HTR-8/SVneo (cell line): ENCODE measurements around the gene NEB.
A peak's percentile ranks its signal among the peaks of the same experiment; 100 is the strongest.
"Not testable (repeated sequence)": the region's sequence is repeated elsewhere in the genome, so short reads cannot be mapped to it uniquely, and the experiment has no call there.

Experiments used
- DNase-seq: peaks from one replicate; pipeline ENCODE4 v3.0.0; 2011; ENCODE audit warnings: low spot score, mixed read lengths; ENCODE audit not compliant: insufficient read length
- FAIRE-seq: peaks from 2 replicates; lab custom pipeline; 2011; peaks lifted over from hg19 to GRCh38; lab: Jason Lieb, UNC

The NEB gene

DNA sequence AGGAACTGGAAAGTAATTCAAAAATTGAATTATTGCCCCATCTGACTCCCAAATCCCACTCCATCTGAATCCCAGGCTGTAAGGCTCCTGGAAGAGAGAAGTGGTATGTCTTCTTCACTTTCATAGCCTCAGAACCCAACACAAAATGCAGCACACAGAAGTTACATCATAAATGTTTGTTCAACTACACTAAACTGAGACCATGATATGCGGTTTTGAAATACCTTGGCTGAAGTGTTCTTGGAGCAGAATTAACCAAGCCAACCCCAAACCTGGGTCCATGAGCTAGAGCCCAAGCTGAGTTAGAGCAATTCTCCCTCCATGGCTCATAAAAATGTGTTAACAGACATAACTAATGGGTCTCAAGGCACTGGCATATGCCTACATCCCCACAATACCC is 23.3 kb downstream of the NEB start:
- FAIRE-seq = no peak
- no peak for DNase-seq

DNA sequence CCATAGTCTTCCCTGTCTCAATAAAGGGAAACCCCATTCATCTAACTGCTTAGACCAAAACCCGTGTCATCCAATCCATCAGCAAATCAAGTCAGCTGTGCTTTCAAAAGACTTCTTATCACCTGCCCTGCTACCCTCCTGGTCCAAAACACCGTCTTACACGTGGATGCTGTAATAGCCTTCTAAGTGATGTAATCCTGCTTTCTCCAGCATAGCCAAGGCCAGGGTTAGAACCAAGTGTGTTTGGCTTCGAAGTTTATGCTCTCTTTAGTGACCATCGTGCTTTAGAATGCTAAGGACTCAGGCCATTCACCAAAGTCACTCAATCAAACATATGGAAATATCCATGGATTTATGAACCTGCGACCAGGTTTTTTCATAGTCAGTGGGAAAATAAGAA is 25.5 kb downstream of the NEB start:
- FAIRE-seq (no peak), DNase-seq (no peak)

DNA sequence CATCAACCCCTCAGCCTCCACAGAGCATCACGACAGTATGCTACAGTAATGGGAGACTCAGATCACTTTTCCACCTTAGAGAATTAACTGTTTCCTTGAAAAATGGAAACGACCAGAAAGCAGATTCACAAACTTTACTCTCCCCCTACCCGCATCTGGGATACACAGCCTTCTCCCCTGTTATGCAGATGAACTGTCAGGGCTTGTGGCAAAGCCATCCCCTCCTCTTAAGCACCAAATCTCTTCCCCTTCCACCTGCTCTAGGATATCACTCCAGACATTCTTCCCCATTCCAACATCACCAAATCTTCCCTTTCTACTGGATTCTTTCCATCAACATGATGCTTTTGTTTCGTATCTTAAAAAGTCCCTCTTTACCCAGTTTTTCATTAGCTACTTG is 26.4 kb downstream of the NEB start:
- no peak for DNase-seq
- FAIRE-seq = no peak

DNA sequence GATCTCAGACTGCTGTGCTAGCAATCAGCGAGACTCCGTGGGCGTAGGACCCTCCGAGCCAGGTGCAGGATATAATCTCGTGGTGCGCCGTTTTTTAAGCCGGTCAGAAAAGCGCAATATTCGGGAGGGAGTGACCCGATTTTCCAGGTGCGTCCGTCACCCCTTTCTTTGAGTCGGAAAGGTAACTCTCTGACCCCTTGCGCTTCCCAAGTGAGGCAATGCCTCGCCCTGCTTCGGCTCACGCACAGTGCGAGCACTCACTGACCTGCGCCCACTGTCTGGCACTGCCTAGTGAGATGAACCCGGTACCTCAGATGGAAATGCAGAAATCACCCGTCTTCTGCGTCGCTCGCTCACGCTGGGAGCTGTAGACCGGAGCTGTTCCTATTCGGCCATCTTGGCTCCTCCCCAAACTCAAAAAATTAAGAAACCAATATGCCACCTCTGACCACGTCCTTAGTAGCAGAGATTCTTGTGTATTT is 29.8 kb downstream of the NEB start:
- not testable (repeated sequence) for FAIRE-seq, DNase-seq

DNA sequence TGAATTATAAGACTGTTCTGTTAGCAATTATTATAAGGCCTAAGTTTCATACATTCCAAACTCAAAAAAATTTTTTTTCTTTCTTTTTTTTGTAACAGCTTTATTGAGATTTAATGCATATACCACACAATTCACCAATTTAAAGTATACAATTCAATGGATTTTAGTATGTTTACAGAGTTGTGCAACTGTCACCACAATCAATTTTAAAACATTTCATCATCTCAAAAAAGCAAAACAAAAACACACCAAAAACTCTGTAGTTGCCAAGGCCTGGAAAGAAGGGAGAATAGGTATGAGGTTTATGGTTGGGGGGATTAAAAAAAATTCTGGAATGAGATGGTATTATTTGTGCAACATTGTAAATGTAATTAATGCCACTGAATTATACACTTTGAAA is 36.1 kb downstream of the NEB start:
- FAIRE-seq = peak; percentile 16
- not testable (repeated sequence) for DNase-seq

DNA sequence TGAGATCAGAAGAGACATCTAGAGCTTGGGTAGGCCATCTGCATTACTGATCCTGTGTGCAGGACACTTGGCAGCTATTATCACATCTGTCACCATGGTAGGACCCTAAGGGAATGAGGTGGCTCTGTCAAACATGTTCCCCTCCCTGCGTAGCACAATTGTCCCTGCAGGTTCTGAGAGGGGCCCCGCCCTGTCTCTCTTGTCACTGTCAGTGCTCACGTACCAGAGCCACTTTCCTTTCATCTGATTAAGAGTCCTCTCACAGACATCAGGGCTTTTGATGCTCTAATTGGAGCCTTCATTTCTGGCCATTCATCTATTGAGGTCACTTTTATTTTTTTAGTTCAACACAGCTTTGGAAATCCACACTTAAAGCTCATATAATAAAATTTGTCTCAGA is 38.5 kb downstream of the NEB start:
- no peak for FAIRE-seq
- DNase-seq = no peak

DNA sequence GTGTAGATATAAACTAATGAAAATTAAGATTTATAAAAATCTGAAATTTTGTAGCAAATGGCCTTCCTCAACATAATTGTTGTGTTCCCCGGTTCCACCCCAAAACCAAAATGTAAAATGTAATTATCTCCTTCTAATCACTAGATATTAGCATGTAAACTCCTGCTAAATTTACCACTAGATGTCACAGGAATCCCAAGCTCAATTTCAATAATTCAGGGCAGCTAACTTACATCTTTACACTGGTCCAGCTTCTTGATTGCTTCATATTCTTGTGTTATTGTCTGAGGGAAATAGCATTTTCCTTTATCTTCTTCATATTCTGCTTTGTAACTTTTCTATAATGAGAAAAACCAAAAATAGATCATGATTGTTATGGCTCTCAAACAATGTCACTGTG is 42.6 kb downstream of the NEB start:
- FAIRE-seq (no peak), DNase-seq (no peak)

DNA sequence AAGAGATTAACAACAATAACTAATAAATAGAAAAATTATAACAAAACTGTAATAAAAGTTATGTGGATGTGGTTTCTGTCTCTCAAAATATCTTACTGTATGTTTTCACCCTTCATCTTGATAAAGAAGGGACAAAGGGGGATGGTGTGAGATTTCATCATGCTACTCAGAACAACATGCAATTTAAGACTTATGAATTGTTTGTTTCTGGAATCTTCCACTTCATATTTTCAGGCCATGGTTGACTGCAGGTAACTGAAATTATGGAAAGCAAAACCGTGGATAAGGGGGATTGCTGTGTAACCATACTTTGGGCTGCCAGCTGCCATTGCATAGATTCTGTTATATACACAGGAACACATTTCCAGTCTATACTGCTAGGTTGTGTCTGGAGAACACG is 45.6 kb downstream of the NEB start:
- DNase-seq (no peak), FAIRE-seq (no peak)

DNA sequence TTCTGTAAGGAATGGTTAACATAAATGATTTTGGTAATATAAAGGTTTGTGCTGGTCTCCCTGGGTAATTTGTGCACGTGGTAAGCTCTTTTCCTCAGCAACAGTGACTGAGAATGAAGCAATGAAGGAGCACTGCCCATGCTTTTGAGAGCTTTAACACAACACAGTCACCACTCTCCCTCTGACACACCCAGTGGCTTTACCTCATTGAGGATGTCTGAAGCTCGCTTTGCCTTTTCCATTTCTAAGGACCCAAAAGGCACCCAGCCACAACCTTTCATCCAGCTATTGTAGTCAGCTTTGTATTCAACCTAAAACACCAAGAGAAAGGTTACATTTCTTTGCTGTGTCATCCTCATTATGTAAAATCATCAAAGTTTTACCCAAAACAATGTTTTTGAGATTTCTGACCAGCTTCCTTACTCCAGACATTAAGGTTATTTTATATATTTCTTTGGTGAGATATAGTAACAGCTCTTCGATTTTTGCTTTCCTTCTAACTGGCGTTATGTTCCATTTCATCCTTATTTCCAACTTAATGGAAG is 51.7 kb downstream of the NEB start:
- FAIRE-seq = no peak
- no peak for DNase-seq

DNA sequence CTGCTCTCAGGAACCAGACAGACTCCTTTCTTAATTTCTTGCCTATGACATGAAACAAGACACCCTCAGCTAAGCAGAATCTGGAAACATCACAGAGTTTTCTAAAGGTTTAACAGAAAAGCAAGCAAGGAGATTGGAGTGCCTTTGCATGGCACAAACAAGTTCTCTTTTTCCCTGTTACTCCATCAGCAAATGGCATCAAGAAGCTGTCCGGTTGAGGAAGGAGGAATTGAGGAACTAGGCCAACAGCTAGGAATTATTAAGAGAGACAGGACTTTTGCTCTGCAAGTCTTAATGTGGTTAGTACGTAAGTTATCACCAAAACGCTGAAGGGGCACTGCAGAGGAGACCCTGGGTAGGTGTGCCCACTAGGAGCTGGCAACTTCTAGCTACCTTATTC is 53.2 kb downstream of the NEB start:
- no peak for DNase-seq
- FAIRE-seq = no peak

DNA sequence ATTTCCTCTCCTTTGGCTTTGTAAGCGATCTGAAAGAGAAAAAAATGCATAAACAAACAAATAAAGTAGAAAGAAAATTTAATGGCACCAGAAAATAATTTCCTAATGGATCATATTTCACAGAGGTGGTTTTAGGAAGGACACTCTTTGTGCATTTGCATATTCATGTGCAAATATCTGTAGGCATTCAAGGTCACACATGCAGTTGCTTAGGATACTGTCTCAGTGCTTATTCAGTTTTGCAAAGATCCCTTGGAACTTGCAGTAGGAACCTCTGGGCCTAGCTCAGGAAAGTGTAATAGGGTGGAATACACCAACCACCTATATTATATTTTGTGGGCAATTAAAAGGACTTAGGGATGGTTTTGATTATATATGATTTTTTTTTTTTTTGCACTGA is 54.3 kb downstream of the NEB start:
- no peak for DNase-seq
- no peak for FAIRE-seq

DNA sequence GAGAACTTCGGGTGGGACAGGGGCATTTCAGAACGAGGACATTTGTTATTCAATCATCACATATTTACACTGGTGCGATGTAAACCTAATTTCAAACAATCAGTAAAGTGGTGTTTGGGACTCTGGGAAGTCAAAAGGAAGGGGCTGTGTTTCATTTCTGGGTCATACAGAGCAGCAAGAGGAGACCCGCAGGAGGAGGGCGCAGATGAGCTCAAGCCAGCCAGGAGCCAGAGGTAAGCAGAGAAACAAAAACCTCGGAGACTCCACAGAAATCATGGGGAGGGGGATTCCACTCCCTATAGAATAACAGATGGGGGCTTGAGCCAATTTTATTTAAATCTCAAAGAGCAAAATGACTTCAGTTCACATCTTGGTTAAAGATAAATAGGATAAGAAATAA is 55.4 kb downstream of the NEB start:
- DNase-seq (no peak), FAIRE-seq (no peak)

DNA sequence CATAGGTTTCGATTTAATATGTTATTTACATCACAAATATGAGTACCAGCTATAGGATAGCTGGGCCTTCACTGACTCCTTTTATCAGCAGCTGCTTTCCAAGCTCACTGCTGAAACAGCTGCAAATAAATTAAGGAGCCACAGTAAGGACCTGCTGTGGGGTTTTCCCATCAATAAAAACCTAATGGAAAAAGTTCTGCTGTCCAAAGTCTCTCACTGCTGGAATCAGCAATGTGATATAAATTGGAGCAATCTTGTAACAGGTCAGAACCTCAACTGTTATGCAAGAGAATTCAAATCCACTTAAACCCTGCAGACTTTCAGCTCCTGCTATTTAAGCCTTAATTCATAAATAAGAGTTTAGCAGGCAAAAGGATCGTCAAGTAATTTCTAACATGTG is 61.3 kb downstream of the NEB start:
- no peak for FAIRE-seq
- DNase-seq = no peak

DNA sequence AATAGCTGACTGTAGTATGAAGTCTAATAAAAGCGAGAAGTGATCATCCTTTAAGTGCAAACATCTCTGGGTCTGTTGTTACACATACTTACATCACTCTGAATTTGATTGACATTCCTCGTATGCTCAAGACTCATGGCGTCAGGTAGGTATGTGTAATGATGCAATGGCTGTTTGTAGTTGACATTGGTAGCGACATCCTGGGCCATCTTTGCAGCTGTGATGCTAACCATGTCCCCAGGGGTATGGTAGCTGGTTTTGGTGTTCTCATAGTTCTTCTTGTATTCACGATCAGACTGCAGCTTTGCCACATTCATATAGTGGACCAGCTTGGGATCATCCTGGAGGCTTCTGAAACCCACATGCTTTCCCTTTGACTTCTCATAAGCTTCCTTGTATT is 62.0 kb downstream of the NEB start:
- FAIRE-seq (no peak), DNase-seq (no peak)

DNA sequence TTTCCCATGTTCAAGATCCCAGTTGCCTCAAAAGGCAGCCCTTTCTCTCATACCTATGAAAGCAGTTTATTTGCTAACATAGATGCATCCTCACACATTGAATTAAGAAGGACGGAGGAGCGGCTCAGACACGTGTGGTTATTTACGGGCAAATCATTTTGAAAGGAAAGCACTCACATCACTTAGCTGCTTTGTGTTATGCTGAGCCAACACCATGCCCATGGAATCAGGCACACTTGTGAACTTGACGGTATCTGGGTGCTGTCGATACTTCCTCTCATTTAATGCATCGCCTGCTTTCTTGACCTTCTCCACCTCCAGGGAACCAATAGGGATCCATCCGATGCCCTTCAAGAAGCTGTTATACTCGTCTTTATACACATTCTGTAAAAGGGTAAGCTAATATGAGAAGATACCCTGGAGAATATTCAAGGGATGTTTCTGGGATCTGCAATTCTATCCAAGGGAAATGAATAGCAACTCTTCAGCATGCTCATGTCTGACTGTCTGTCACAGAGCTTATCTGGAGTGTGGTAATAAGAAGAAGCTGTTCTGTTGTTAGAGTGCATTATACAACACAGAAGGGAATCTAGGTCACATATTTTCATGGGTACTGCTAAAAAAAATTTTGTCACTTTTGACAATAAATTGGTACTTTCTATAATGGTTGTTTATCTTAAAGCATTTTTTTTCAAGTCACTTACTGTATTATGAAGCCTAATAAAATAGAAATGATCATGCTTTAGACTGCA is 63.3 kb downstream of the NEB start:
- DNase-seq (no peak), FAIRE-seq (no peak)

DNA sequence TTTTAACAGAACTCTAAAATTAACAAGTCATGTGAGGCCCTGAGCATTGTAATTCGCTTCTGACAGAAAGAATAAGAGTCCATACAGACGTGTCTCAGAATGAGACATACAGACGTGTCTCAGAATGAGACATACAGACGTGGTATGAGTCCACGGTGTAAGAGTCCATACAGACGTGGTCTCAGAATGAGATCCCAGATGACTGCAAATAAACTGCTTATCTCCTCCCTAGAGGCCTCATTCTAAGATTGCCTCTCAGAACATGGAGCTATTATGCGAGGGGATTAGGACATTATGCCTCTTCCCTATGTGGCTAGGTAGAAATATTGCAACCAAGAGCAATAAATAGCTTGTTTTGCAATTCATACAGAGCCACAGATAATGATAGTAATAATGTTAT is 63.9 kb downstream of the NEB start:
- FAIRE-seq (no peak), DNase-seq (no peak)

DNA sequence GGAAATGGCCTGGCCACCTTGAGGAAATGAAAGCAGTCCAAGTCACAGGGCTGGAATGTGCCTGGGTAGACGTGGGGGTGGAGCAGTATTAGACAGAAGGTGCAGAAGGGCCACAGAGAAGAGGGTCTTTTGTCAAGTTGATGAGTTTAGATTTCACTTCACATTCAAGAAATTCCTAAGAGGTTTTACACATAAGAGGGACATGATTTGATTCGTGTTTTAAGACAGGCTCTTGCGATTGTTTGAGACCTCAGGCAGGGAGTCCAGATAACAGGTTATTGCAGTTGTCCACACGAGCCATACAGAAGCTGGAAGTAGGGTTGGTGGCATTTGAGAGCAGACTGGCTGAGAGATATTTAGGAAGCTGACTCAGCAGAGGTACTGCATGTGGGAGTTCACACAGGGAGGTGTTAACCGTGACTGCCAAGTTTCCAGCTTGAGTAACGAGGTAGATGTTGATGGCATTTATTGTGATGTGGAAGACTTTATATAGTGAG is 64.6 kb downstream of the NEB start:
- DNase-seq = no peak
- FAIRE-seq = no peak

DNA sequence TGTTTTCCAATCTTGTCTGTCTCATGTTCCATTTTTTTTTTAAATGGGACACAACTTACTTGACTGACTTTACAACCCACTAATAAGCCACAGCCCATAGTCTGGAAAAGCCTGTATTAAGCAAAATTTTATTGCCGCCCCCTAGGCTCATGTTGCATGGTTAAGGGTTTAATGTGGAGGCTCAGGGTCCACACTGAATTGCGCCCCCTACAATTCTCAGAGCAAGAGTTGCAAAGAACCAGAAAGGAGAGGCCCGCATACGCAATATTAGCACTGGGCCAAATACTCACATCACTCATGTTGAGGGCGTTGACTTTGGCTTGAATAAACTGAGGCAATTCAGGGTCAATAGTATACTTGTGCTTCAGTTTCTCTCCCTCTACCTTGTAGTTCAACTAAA is 65.5 kb downstream of the NEB start:
- no peak for FAIRE-seq
- no peak for DNase-seq

DNA sequence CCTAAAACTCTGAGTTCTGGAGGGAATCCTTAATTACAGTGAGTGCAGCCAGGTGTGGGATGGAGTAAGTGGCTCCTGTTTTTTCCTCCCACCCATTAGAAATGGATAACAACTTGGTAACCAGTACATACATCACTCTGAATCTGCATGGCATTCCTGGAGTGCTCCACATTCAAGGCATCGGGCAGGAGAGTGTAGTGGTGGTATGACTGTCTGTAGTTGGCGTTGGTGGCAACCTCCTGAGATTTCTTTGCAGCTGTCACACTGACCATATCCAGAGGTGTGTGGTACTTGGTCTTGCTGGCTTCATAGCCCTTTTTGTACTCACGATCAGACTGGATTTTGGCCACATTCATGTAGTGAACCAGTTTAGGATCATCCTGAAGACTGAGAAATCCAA is 68.3 kb downstream of the NEB start:
- no peak for FAIRE-seq

DNA sequence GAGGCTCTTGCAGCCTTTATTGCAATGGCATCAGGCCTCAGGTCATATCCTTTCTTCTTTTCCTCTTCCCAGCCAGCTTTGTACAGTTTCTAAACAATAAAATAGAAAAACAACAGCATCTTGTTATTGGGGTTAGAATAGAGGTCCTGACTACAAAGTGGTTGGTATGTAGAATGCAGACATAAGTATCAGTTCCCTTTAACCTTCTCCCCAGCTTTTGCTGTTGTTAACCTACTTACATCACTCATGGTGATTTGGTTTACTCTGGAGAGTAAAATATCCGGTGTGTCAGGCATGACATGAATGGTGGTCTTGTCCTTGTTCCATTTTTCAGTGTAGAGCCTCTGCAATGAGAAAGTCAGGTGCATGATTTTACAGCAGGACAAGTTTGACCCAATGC is 69.8 kb downstream of the NEB start:
- FAIRE-seq (no peak), DNase-seq (no peak)

More for the DNA sequence above, 68.3 kb downstream of the NEB start:
- no peak for DNase-seq

DNA sequence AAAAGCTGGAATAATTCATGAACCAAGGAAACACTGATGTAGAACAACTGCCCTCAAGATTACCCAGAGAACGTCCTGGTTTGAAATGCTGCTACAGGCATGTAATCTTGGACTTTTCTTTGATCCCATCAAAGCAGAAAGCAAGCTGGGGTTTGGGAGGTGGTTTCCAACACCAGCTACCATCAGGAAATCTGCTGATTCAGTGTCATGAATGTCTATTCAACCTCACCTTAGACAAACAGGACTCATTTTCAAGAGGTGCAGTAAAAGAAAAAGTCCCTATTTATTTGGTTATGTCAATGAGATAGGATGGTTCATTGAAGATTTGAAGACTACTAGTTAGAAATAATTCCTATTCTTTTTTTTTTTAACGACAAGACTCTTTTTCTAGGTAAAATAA is 72.7 kb downstream of the NEB start:
- DNase-seq (no peak), FAIRE-seq (no peak)

DNA sequence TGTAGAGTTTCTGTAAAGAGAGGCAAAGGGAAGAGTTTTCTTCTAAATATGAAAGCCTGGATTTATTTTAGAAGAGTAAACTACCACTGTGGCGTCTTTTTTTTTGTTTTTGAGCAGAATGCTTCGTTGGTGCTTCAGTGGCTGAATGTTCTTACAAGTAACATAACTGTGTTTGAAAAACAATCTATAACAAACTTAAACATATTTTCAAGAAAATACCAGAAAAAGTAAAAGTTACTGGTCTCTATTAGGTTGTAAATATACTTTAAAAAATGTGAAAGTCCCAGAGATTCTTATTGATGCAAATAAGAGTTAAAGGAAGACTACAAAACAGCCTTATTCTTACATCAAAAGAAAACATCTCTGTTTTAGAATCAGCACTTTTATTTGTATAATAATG is 76.2 kb downstream of the NEB start:
- FAIRE-seq (no peak), DNase-seq (no peak)
